Stimulated activated CD8-positive, alpha-beta memory T cell treated with anti-CD3 and anti-CD28 coated beads, Interleukin-15, amount 100 ng/mL, for 1 hour (primary cell): ENCODE results near the gene LILRA5.
A peak's percentile ranks its signal among the peaks of the same experiment; 100 is the strongest.
"Not testable (repeated sequence)": the region's sequence is repeated elsewhere in the genome, so short reads cannot be mapped to it uniquely, and the experiment has no call there.

Experiments used
- DNase-seq: peaks from one replicate; pipeline ENCODE4 v3.0.0-alpha.2; 2020; ENCODE audit warnings: low read depth

LILRA5 gene

GRCh38 chr19:54333586-54334298, 20.8 kb upstream of the LILRA5 start:
- DNase-seq = no peak

- DNase-seq = no peak
Observed at GRCh38 chr19:54332149-54332548, 19.2 kb upstream of the LILRA5 start.

- DNase-seq = no peak
Observed at GRCh38 chr19:54331626-54332025, 18.7 kb upstream of the LILRA5 start.

DNA sequence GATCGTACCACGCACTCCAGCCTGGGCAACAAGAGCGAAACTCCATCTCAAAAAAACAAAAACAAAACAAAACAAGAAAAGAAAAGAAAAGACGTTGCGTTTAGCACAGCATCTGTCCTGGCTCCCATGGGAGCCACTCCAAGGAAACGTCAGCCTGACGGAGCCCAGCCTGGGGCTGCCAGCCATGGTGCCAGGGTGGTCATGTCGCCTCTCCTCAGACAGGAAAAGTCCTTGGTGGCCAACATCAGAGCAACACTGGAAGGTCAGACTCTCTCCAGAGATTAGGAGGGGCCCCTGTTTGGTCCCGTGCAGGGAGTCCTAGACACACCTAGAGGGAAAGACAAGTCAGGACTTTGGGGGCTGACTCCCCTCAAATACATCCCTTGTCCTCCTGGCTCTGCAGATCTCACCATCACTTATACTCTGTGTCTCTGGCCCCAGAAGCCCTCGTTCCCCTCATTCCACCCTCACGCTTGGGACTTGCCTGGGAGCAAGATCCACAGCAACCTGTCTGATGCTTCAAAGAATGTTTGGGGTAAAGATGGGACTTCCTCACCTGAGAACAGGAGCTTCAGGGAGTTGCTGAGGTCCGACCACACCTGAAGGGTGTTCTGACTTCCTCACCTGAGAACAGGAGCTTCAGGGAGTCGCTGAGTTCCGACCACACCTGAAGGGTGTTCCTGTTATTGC, 16.7 kb upstream of the LILRA5 start:
- DNase-seq = no peak

- not testable (repeated sequence) for DNase-seq
Observed at GRCh38 chr19:54328781-54329180, 15.8 kb upstream of the LILRA5 start.

DNA sequence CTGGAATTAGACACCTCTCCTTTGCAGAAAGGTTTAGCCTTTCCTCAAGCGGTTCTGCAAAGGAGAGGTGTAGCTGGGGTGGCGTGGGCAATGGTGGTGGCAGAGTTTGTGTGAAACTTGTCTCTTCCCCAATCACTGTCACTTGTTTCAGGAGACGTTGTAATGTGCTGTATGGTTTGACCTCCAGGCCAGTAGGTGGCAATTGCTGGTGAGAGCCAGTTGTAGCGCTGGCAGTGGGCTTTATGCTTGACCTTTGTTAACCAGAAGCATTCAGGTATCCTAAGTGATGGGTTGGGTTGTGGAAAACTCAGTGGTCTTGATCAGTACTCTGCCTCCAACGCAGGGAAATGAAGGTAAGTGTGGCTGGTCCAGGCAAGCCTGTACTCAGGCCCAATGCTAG, 12.7 kb upstream of the LILRA5 start:
- DNase-seq = no peak

DNA sequence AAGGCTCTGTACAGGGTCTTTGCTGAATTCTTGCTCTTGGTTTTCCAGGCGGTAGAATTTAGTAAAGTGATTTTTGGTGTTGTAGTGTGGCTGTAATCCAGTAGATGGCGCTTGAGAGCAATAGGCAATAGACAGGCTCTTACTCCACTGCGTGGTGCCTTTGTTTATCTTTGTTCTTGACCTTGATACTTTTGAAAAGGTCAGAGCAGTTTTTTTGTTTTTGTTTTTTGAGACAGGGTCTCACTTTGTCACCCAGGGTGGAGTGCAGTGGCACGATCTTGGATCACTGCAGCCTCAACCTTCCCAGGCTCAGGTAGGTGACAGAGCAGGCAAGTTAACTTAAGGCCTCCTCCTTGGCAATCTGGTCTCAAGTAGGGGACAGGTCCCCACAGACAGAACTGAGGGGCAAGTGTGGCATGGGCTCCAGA, 12.2 kb upstream of the LILRA5 start:
- peak; percentile 41 for DNase-seq

DNA sequence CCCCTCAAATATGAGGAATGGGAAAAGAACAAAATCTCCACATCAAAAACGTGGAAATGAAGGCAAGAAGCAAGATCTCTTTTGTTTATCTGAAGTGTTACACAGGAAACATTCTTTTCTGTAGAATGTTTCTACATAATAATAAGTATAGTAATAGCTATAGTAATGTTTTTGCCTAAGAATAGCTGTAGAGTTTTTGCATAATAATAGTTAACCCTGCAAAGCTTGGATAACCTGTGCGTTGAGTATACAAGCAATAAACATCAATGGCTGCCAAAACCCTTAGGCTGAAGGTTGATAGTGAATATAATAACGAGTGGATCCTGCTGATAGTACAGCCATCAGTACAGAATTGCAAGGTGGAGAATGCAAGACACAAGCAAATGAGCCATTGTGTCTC, 11.1 kb upstream of the LILRA5 start:
- no peak for DNase-seq

DNA sequence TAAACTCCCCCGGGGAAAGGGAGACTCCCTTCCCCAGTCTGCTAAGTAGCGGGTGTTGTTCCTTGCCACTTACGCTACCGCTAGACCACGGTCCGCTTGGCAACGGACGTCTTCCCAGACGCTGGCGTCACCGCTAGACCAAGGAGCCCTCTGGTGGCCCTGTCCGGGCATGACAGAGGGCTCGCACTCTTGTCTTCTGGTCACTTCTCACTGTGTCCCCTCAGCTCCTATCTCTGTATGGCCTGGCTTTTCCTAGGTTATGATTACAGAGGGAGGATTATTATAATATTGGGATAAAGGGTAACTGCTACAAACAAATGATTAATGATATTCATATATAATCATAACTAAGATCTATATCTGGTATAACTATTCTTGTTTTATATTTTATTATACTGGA, 10.0 kb upstream of the LILRA5 start:
- DNase-seq = not testable (repeated sequence)

DNA sequence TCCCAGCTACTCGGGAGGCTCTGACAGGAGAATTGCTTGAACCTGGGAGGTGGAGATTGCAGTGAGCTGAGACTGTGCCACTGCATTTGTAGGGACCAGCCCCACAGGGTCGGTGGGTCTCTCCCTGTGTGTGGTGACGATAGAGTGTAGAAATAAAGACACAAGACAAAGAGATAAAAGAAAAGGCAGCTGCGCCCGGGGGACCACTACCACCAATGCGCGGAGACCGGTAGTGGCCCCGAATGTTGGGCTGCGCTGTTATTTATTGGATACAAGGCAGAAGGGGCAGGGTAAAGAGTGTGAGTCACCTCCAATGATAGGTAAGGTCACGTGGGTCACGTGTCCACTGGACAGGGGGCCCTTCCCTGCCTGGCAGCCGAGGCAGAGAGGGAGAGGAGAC, 9.3 kb upstream of the LILRA5 start:
- DNase-seq = not testable (repeated sequence)

DNA sequence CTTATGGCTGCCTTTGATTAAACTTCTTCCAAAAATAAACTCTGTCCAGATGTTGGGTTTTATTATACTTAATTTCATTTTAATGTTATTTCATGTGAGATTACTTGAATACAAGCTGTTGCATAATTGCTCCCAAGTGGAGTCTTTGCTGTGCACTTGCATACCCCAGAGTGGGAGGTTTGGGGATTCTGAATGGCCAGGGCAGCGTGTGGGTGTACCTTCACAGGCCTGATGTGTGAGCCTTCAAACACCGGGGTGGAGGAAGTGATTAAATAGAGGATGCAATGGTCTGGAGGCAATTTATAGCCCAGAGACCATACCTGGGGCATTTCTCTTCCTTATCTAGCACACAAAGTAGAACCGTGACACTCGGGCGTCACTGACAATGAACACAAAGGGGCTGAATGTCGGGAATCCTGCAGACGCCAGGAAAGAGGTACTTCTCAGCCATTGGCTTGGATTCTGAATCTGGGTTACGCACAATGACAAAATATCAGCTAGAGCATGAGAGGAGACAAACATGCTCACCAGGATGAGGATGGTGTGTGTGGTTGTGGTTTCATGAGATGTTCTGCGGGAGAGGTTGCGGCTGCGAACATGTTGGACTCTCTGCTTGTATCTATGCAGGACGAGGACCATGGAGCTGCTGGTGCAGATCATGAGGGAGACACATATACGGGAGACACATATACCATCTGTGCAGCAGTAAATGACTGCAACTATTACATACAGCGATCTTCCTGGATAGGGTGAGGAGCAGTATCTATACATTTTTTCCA, 7.1 kb upstream of the LILRA5 start:
- no peak for DNase-seq

DNA sequence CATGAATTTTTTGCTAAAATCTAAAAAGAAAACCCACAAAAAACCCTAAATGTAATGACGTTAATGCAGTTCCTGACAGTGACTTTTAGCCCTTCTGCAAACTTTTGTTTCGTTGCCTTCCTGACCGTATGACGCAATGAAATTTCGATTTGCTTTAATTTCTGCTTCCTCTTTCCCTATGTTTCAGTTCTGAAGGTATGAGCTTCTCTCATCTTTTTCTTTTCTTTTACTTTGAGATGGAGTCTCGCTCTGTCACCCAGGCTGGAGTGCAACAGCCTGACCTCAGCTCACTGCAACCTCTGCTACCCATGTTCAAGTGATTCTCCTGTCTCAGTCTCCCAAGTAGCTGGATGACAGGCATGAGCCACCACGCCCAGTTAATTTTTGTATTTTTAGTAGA, 6.1 kb upstream of the LILRA5 start:
- DNase-seq = no peak

DNA sequence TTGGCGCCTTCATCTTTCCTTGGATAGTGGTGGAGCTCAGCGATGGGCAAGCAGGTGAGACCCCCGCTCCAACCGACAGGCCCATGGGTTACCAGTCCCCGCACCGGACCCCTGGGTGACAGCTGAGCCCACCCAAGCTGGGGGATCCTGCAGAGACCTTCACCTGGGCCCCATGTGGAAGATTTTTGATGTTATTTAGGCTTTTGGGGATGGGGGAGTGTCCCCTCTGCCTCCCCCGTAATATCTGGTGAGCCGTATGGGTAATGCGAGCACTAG, 4.9 kb upstream of the LILRA5 start:
- DNase-seq = no peak

DNA sequence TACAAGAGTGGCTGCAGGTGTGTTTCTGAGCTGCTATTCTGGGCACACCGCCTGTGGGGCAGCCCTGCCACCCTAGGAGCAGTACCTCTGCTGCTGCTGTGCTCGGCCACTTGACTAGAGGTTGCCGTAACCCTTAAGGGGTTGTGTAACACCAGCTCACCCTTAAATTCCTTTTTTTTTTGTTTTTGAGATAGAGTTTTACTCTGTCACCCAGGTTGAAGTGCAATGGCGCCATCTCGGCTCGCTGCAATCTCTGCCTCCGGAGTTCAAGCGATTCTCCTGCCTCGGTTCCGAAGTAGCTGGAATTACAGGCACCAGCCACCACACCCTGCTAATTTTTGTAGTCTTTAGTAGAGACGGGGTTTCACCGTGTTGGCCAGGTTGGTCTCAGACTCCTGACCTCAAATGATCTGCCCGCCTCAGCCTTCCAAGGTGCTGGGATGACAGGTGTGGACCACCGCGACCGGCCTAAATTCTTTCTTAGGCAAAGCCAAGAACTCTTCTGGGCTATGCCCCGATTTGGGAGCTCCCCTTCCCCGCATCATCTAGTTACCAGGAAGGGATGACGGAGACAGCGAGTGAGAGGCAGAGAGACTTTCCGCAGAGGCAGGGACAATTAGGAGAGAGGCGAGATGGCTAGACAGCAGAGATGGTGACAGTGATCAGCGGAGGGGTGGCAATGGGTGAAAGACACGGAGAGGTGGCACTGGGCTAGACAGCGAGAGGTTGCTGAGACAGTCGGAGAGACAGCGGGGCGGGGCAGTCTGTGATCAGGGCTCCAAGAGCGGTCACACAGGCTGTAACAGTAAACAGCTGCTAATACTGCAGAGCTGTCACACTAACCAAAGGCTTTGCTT, 4.4 kb upstream of the LILRA5 start:
- DNase-seq = no peak

- no peak for DNase-seq
Observed at GRCh38 chr19:54316746-54317107, 3.8 kb upstream of the LILRA5 start.

GRCh38 chr19:54315956-54316355, 3.0 kb upstream of the LILRA5 start:
- no peak for DNase-seq

GRCh38 chr19:54312011-54312410, 955 bp downstream of the LILRA5 start:
- DNase-seq = no peak

- no peak for DNase-seq
Observed at GRCh38 chr19:54311486-54311885, 1.5 kb downstream of the LILRA5 start.

DNA sequence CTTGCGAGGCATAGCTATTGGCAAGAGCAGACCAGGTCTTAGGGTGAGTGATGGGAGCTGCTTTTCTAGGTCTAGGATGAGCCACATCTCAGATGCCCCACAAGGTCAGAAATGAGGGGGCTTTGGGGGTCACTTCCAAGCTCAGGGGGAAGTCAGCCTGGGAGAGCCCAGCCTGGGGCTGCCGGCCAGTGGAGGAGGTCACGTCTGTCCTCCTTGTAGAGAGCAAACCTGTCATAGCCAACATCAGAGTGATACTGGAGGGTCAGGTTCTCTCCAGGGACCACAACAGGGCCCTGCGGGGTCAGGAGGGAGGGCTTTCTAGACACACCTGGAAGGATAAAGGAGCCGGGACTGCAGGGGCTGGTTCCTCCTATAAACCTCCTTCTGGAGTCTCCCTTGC, 2.4 kb downstream of the LILRA5 start:
- no peak for DNase-seq

- no peak for DNase-seq
Observed at GRCh38 chr19:54309811-54310210, 3.2 kb downstream of the LILRA5 start.

- no peak for DNase-seq
Observed at GRCh38 chr19:54307389-54308020, 5.5 kb downstream of the LILRA5 start.

DNA sequence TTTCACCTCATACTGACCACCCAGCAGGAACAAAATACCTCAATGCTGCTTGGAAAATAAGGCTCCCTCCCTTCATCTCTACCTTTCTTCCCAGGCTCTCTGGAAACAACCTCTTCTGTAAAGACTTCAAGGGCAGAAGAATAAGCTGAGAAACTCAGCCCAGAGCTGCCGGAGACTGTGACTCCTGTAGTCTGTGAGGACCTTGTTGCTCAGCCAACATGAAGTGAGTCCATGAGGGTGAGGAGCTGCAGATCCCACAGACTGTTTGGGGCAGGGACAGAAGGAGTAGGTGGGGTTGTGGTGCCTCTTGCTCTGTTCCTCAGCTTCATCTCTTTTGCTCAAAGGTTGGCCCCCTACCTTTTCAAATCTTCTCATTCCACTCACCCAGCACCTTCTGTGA, 7.8 kb downstream of the LILRA5 start:
- no peak for DNase-seq
